Cardiac muscle cell (in vitro differentiated cells and primary cell): Measurements from ENCODE around the gene EML6. TPM values are rescaled to one million over a fixed set of nuclear protein-coding genes. Genes with fewer than 3 reads are reported as not detected.

Experiments
- DNase-seq, 2 donors: peaks; one replicate each; pipeline versions ENCODE4 v3.0.0 to v3.0.0-alpha.2; 2010 to 2017; ENCODE audit warnings: low read depth in 1 of 2, low spot score in 1 of 2
- H3K27ac ChIP-seq: fragments of 200-600 bp; sonication (generic); 2 replicates; pipeline ENCODE4 v1.5.1; 2016
- H3K27me3 ChIP-seq: fragments of 200-600 bp; sonication (generic); 2 replicates; pipeline ENCODE4 v1.6.0; 2016; ENCODE audit warnings: control low read depth
- H3K36me3 ChIP-seq: fragments of 200-600 bp; sonication (generic); 2 replicates; pipeline ENCODE4 v1.5.1; 2016; ENCODE audit warnings: control low read depth
- H3K4me1 ChIP-seq: fragments of 200-600 bp; sonication (generic); 2 replicates; pipeline ENCODE4 v1.8.1; 2017; ENCODE audit warnings: low read depth, mild to moderate bottlenecking, mixed run types
- H3K4me3 ChIP-seq: fragments of 200-600 bp; sonication (generic); 2 replicates; pipeline ENCODE4 v1.5.1; 2016; ENCODE audit warnings: mild to moderate bottlenecking
- H3K9me3 ChIP-seq: fragments of 200-600 bp; sonication (generic); 2 replicates; pipeline ENCODE4 v1.5.1; 2017; ENCODE audit warnings: low read depth, mild to moderate bottlenecking, control low read depth
- polyA plus RNA-seq: library from polyadenylated mRNA; unstranded; fragments of >200 nt; fragmentation: Nextera tagmentation; extraction: Ambion mirVana; gene quantifications from 2 replicates; pipeline ENCODE4 v1.2.1, GENCODE V29; 2016
- total RNA-seq: library from RNA; depleted of rRNA; stranded (reverse); fragments of >200 nt; gene quantifications from 2 replicates; pipeline ENCODE4 v1.2.3, GENCODE V29; 2016
- TF ChIP-seq, protein P1 (sequence below): IDR thresholded peaks from 2 replicates; pipeline ENCODE4 v1.5.1; 2012; ENCODE audit warnings: low read depth, mild to moderate bottlenecking, low read length

The EML6 gene
- total and polyA plus RNA-seq, 2 experiments from 2014 or later = 0.89 to 1.3 TPM

DNA sequence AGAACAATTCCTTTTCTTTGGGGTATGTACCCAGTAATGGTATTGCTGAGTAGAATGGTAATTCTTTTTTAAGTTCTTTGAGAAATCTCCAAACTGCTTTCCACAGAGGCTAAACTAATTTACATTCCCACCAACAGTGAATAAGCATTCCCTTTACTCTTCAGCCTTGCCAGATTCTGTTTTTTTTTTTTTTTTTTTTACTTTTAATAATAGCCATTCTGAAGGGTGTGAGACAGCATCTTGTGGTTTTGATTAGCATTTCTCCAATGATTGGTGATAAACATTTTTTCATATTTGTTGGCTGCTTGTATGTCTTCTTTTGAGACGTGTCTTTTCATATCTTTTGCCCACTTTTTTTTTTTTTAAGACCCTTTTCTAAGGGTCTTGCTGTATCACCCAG, 189.4 kb downstream of the EML6 start:
- Histone ChIP-seq H3K27ac (no peak overlapping the region), H3K9me3 (no peaks in the 10 kb centered on the region), H3K27me3 (no peaks in the 10 kb centered on the region), H3K4me3 (no peak overlapping the region), H3K36me3 (no peaks in the 10 kb centered on the region), H3K4me1 (no peaks in the 10 kb centered on the region)
- no peak for DNase-seq
- TF ChIP-seq, protein P1, sequence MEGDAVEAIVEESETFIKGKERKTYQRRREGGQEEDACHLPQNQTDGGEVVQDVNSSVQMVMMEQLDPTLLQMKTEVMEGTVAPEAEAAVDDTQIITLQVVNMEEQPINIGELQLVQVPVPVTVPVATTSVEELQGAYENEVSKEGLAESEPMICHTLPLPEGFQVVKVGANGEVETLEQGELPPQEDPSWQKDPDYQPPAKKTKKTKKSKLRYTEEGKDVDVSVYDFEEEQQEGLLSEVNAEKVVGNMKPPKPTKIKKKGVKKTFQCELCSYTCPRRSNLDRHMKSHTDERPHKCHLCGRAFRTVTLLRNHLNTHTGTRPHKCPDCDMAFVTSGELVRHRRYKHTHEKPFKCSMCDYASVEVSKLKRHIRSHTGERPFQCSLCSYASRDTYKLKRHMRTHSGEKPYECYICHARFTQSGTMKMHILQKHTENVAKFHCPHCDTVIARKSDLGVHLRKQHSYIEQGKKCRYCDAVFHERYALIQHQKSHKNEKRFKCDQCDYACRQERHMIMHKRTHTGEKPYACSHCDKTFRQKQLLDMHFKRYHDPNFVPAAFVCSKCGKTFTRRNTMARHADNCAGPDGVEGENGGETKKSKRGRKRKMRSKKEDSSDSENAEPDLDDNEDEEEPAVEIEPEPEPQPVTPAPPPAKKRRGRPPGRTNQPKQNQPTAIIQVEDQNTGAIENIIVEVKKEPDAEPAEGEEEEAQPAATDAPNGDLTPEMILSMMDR = no peak

DNA sequence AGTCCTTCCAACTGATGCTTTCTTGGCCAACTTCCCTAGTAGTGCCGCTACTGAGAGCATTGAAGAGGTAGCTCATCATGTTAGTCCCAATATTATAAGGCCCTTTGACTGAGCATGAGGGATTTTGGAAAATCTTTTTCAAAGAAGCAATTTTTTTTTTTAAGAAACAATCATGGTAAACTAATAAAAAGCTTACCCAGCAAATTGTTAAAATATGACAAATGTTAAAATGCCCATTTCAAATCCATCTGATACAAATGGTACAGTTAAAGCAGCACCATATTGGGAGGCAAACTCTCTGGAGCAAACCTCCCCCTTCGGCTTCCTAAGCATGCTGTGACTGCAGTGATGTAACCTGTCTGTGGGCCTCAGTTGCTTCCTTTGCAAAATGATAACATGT, 191.2 kb downstream of the EML6 start:
- Histone ChIP-seq H3K4me1 (no peaks in the 10 kb centered on the region), H3K36me3 (no peaks in the 10 kb centered on the region), H3K27me3 (no peaks in the 10 kb centered on the region), H3K9me3 (no peaks in the 10 kb centered on the region), H3K27ac (no peak overlapping the region), H3K4me3 (no peak overlapping the region)
- TF ChIP-seq, protein P1 = no peak
- DNase-seq = no peak

GRCh38 chr2:54915101-54915500, 191.6 kb downstream of the EML6 start:
- Histone ChIP-seq H3K27me3 (no peaks in the 10 kb centered on the region), H3K27ac (no peak overlapping the region), H3K36me3 (no peaks in the 10 kb centered on the region), H3K4me1 (no peaks in the 10 kb centered on the region), H3K4me3 (no peak overlapping the region), H3K9me3 (no peaks in the 10 kb centered on the region)
- TF ChIP-seq, protein P1 = no peak
- DNase-seq = no peak

DNA sequence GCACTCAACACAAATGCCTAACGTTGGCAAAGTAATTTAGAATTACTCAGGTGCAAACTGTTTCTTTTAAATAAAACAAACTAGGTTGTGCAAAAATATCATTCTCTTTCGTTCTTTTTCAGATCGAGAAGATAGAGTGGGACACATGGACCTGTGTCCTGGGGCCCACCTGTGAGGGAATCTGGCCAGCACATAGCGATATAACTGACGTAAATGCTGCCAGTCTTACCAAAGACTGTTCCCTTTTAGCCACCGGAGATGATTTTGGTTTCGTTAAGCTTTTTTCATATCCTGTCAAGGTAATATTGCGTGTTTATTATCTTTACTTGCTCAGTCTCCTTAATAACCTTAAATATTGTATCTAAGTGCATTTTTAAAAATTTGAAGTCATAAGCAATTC, 193.2 kb downstream of the EML6 start:
- TF ChIP-seq, protein P1 = no peak
- Histone ChIP-seq H3K4me1 (no peaks in the 10 kb centered on the region), H3K9me3 (no peaks in the 10 kb centered on the region), H3K27me3 (no peaks in the 10 kb centered on the region), H3K27ac (no peak overlapping the region), H3K36me3 (no peaks in the 10 kb centered on the region), H3K4me3 (no peak overlapping the region)
- no peak for DNase-seq

DNA sequence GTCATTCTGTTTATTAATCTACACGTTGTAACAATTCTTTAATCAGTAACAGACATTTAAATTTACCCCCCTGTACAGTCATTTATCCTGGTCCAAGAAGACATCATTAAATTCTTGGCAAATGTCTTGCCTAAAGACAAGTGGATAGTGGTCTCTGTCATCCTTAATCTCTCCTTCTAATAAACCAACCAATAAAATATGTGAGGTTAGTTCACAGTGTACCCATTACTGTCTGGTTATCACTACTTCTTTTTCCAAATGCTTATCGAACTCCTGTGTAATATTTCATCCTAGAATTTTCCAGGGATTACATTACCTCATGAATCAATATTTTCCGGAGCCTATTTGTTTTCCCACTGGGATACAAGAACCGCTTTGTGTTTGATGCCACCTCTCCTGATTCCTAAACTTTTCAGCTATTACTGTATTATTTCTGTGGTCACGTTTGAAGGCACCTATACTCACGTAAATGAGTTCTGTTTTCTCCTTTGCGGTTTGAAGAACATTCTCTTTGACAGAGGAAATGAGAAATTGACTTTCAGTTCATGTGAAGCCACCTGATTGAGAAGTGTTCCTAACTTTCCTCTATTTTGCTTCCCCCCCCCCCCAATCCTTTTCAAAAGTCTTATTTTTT, 195.3 kb downstream of the EML6 start:
- TF ChIP-seq, protein P1 = no peak
- DNase-seq = no peak
- H3K4me3 ChIP-seq = no peak overlapping the region
- H3K9me3 ChIP-seq = no peaks in the 10 kb centered on the region
- no peaks in the 10 kb centered on the region for H3K4me1 ChIP-seq
- no peaks in the 10 kb centered on the region for H3K36me3 ChIP-seq
- H3K27ac ChIP-seq = no peak overlapping the region
- H3K27me3 ChIP-seq = no peaks in the 10 kb centered on the region
